Umbilical cord (tissue), 2 donors: ENCODE measurements around the gene CCDC85C. TPM values are rescaled to one million over a fixed set of nuclear protein-coding genes. Genes with fewer than 3 reads are reported as not detected.

ENCODE experiments used
- DNase-seq: peaks from one replicate; pipeline ENCODE4 v3.0.0-alpha.2; 2015; ENCODE audit warnings: low spot score
- total RNA-seq: library from RNA; depleted of rRNA; stranded (reverse); fragments of >200 nt; gene quantifications from one replicate; pipeline ENCODE4 v1.2.3, GENCODE V29; 2014; ENCODE audit warnings: low replicate concordance; ENCODE audit not compliant: insufficient read depth

Gene CCDC85C
- total RNA-seq, 1 donor from 2014 or later, result 7.5 TPM

GRCh38 chr14:99590746-99591555 lies 13.1 kb downstream of the CCDC85C start:
- no peak for DNase-seq

- DNase-seq, result no peak
These were observed 14.1 kb downstream of the CCDC85C start for GRCh38 chr14:99589651-99590530.

- DNase-seq, result no peak
These were observed 15.0 kb downstream of the CCDC85C start for GRCh38 chr14:99589031-99589441.

GRCh38 chr14:99587460-99588278 lies 16.3 kb downstream of the CCDC85C start:
- no peak for DNase-seq

- DNase-seq, result peak; percentile 51
These were observed 17.1 kb downstream of the CCDC85C start for GRCh38 chr14:99586761-99587459.

- no peak for DNase-seq
These were observed 17.8 kb downstream of the CCDC85C start for GRCh38 chr14:99586054-99586760.

DNA sequence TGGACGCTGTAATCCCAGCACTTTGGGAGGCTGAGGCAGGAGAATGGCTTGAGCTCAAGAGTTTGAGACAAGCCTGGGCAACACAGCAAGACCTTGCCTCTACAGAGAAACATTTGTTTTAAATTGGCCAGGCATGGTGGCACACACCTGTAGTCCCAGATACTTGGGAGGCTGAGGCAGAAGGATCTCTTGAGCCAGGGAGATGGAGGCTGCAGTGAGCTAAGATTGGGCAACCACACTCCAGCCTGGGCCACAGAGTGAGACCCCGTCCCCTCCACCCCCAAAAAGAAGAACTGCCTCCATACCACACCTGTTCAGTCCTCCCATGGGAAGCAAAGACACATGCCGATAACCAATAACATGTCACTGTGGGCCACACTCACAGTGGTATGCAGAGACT lies 19.2 kb downstream of the CCDC85C start:
- no peak for DNase-seq

- no peak for DNase-seq
These were observed 22.1 kb downstream of the CCDC85C start for GRCh38 chr14:99581938-99582337.

DNA sequence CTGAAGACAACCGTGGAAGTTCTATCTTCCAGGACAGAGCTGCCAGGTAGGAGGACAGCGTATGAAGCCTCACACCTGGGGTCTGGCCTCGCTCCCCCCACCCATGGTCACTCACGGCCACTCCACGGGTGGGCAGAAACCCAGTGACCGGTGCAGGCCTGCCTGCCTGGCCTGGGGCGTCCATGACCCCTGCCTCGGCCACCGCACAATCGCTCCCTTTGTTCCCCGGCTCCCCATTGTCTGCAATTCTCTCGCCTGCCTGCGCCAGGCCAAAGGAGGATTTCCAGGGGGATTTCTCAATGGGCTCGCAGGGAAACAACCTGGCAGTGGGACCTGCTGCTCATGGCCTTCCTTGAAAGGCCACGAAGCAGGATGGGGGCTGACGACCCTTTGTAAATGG lies 22.6 kb downstream of the CCDC85C start:
- no peak for DNase-seq

DNA sequence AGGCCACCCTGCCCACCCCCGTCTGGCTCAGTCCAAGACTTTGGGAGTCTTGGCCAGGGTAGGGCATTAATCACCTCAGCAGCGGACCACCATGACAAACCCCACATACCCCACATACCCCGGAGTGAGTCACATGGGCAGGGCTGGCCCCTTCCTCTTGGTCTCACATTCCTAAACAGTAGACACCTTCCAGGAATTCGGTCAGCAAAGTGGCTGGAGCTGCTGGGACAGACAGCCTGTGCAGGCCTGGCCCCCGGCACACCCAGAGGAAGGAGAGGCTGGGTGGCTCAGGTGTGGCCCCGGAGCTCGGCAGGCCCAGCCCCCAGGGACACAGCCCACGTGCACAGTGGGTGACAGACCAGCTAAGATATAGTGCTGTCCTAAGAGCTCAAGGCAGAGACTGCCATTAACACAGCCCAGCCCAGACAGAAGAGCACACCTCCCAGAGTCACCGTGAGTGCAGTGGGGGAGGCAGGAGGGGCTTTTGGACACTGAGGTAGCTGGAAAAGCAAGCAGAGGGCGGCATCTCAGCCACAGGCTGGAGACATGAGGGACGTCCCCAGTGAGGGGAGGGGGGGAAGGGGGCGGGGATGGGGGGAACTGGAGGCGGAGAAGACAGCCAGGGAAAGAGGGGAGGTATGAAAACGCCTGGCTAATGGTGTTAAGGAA lies 24.0 kb downstream of the CCDC85C start:
- DNase-seq, result peak; percentile 77

- DNase-seq, result peak; percentile 64
These were observed 24.7 kb downstream of the CCDC85C start for GRCh38 chr14:99579120-99579836.

DNA sequence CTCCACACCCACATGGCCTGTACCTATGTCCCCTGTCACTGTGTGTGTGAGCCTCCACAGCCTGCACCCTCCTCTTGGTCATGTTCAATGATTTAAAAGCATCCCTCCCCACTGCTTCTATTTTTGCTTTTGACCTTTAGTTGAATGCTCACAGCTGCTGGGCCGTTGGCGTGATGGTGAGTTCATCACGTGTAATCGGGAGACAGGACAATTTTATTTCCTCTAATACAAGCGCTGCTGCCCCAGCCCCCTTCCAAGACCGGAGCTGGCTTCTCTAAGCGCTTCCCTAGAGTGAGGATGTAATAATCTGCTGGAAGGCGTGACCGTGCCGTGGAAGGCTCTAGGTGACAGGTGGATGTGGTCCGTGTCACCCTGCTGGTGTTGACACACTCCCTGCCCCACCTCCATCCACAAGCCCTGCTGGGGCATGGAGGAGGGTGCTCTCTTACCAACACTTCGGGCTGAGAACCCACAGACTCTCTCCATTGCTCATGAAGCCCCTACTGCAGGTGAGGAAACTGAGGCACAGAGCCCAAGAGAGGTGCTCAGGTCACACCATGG lies 25.4 kb downstream of the CCDC85C start:
- DNase-seq, result no peak

DNA sequence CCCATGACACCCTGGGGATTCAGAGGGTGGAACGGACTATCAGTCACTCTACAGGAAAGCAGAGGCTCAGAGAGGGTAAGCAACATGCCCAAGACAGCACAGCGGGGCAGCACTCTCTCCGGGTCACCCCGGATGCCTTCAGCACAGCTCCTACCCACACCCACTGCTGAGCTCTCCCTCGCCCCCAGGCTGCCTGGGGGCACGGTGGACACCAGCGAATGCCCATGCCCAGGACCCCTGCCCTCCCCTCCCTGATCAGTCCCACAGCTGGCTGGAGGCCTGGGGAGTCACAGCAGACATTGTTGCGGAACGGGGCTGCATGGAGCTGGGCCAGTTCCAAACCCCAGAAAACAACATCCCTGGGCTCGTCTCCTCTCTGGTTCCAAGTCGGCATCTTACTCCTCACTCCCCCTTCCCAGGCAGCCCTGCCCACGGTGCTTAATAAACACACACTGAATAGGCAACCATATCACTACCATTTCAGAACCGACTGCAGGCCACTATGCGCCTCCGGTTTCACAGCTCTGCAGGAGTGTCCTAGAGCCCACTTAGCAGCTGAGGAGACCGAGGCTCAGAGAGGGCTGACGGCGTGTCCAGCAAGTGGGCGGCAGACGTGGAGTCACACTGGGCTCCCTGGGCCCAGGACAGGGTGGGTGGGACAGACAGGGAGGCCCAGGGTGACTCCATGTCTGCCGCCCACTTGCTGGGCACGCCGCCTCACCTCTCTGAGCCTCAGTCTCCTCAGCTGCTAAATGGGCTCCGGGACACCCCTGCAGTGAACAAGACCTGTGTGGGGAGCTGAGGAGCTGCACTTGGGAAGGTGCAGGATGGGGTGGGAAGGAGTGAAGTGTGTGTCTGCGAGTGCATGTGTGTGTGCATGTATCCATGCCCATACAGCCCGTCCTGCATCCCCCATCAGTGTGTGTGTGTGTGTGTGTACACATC lies 27.0 kb downstream of the CCDC85C start:
- DNase-seq, result no peak

GRCh38 chr14:99576304-99576703 lies 27.7 kb downstream of the CCDC85C start:
- DNase-seq, result no peak

- DNase-seq, result peak; percentile 46
These were observed 28.7 kb downstream of the CCDC85C start for GRCh38 chr14:99575043-99576023.

- DNase-seq, result peak; percentile 92
These were observed 29.7 kb downstream of the CCDC85C start for GRCh38 chr14:99574099-99574880.
